Measurements from ENCODE around the gene SPTBN1. TPM values are rescaled to one million over a fixed set of nuclear protein-coding genes. Genes with fewer than 3 reads are reported as not detected.
A peak's percentile ranks its signal among the peaks of the same experiment; 100 is the strongest.

Gene SPTBN1
- total RNA-seq, 3 donors from 2014 or later (not counting 1 experiment from before 2014, with no cell fraction given), result 65.7 to 142 (median 68.3) TPM

GRCh38 chr2:54603796-54604195 is 147.7 kb downstream of the SPTBN1 start:
- no peak for ATAC-seq
- intact Hi-C loops (cut with micrococcal nuclease), result no loop called here
- H3K27me3 Mint-ChIP-seq (ENCODE audit: low read depth in 2 of 2), result no peaks in the 10 kb centered on the region
- DNase-seq, result no peak
- Histone ChIP-seq H3K27me3 (ENCODE audit: control insufficient read depth, insufficient read depth, low read length) (no peaks in the 10 kb centered on the region), H3K9me3 (ENCODE audit: control insufficient read depth, insufficient read depth, low read length) (no peaks in the 10 kb centered on the region), H3K36me3 (ENCODE audit: control insufficient read depth, insufficient read depth, low read length) (peaks cover 14% of the 10 kb centered on the region), H3K4me3 (ENCODE audit: low read length) (no peak overlapping the region), H3K4me1 (ENCODE audit: control insufficient read depth, insufficient read depth, low read length) (peaks cover 51% of the 10 kb centered on the region), H3K27ac (ENCODE audit: low read length) (no peak overlapping the region)
- TF ChIP-seq CTCF (IDR thresholded peaks at IDR 0.05), result no peak
- peak overlapping the region in 1 of 2 donors; percentile 89 for H3K27ac Mint-ChIP-seq
- WGBS (ENCODE audit: insufficient coverage), result 88% methylated on average over 1 of the region's 1 CpG
- no peaks in the 10 kb centered on the region for H3K9me3 Mint-ChIP-seq
- H3K36me3 Mint-ChIP-seq, result no peaks in the 10 kb centered on the region
- H3K4me3 Mint-ChIP-seq, result no peak overlapping the region
- peaks cover 52 to 85% of the 10 kb centered on the region in 2 donors for H3K4me1 Mint-ChIP-seq

- no peaks in the 10 kb centered on the region for H3K36me3 Mint-ChIP-seq
- peaks cover 6% of the 10 kb centered on the region for H3K36me3 ChIP-seq (ENCODE audit: control insufficient read depth, insufficient read depth, low read length)
- no peak overlapping the region for H3K27ac ChIP-seq (ENCODE audit: low read length)
- H3K27me3 Mint-ChIP-seq (ENCODE audit: low read depth in 2 of 2), result no peaks in the 10 kb centered on the region
- H3K4me3 ChIP-seq (ENCODE audit: low read length), result no peak overlapping the region
- no peaks in the 10 kb centered on the region for H3K27me3 ChIP-seq (ENCODE audit: control insufficient read depth, insufficient read depth, low read length)
- H3K4me1 Mint-ChIP-seq, result peaks cover 48 to 87% of the 10 kb centered on the region in 2 donors
- no peak overlapping the region for H3K4me3 Mint-ChIP-seq
- 43% methylated on average over 9 of the region's 10 CpGs for WGBS (ENCODE audit: insufficient coverage)
- no peaks in the 10 kb centered on the region for H3K9me3 Mint-ChIP-seq
- H3K9me3 ChIP-seq (ENCODE audit: control insufficient read depth, insufficient read depth, low read length), result no peaks in the 10 kb centered on the region
- intact Hi-C loops (cut with micrococcal nuclease), result no loop called here
- TF ChIP-seq CTCF (IDR thresholded peaks at IDR 0.05), result no peak
- peaks cover 40% of the 10 kb centered on the region for H3K4me1 ChIP-seq (ENCODE audit: control insufficient read depth, insufficient read depth, low read length)
- peak in 1 of 2 donors; percentile 32 for DNase-seq
- peak overlapping the region; percentile 6 to 89 for H3K27ac Mint-ChIP-seq
- ATAC-seq, result peak in 1 of 3 donors; percentile 27
Observed at GRCh38 chr2:54604871-54605270, 148.7 kb downstream of the SPTBN1 start.

GRCh38 chr2:54605836-54606235 is 149.7 kb downstream of the SPTBN1 start:
- peak overlapping the region in 1 of 2 donors; percentile 89 for H3K27ac Mint-ChIP-seq
- no peaks in the 10 kb centered on the region for H3K9me3 Mint-ChIP-seq
- H3K4me3 Mint-ChIP-seq, result no peak overlapping the region
- no peaks in the 10 kb centered on the region for H3K36me3 Mint-ChIP-seq
- no peaks in the 10 kb centered on the region for H3K27me3 Mint-ChIP-seq (ENCODE audit: low read depth in 2 of 2)
- WGBS (ENCODE audit: insufficient coverage), result 73% methylated on average over 3 of the region's 3 CpGs
- ATAC-seq (no peak), DNase-seq (no peak)
- intact Hi-C loops (cut with micrococcal nuclease), result no loop called here
- Histone ChIP-seq H3K27ac (ENCODE audit: low read length) (no peak overlapping the region), H3K4me1 (ENCODE audit: control insufficient read depth, insufficient read depth, low read length) (peaks cover 35% of the 10 kb centered on the region), H3K27me3 (ENCODE audit: control insufficient read depth, insufficient read depth, low read length) (no peaks in the 10 kb centered on the region), H3K36me3 (ENCODE audit: control insufficient read depth, insufficient read depth, low read length) (no peaks in the 10 kb centered on the region), H3K9me3 (ENCODE audit: control insufficient read depth, insufficient read depth, low read length) (no peaks in the 10 kb centered on the region), H3K4me3 (ENCODE audit: low read length) (no peak overlapping the region)
- peaks cover 48 to 91% of the 10 kb centered on the region in 2 donors for H3K4me1 Mint-ChIP-seq
- TF ChIP-seq CTCF (IDR thresholded peaks at IDR 0.05), result no peak

GRCh38 chr2:54606393-54606958 is 150.3 kb downstream of the SPTBN1 start:
- ATAC-seq, result no peak
- Mint-ChIP-seq H3K27me3 (ENCODE audit: low read depth in 2 of 2) (no peaks in the 10 kb centered on the region), H3K4me1 (peaks cover 42 to 85% of the 10 kb centered on the region in 2 donors), H3K9me3 (no peaks in the 10 kb centered on the region), H3K36me3 (no peaks in the 10 kb centered on the region), H3K27ac (no peak overlapping the region), H3K4me3 (no peak overlapping the region)
- Histone ChIP-seq H3K4me1 (ENCODE audit: control insufficient read depth, insufficient read depth, low read length) (peaks cover 31% of the 10 kb centered on the region), H3K27ac (ENCODE audit: low read length) (no peak overlapping the region), H3K36me3 (ENCODE audit: control insufficient read depth, insufficient read depth, low read length) (no peaks in the 10 kb centered on the region), H3K27me3 (ENCODE audit: control insufficient read depth, insufficient read depth, low read length) (no peaks in the 10 kb centered on the region), H3K4me3 (ENCODE audit: low read length) (no peak overlapping the region), H3K9me3 (ENCODE audit: control insufficient read depth, insufficient read depth, low read length) (no peaks in the 10 kb centered on the region)
- intact Hi-C loops (cut with micrococcal nuclease), result no loop called here
- WGBS (ENCODE audit: insufficient coverage), result 86% methylated on average over 12 of the region's 12 CpGs
- TF ChIP-seq CTCF (IDR thresholded peaks at IDR 0.05), result no peak
- DNase-seq, result peak in 1 of 2 donors; percentile 64

All from natural killer cell (primary cell).